PC-3 (cell line): Measurements from ENCODE around the gene TTF2.

Experiments
- EZH2 ChIP-seq: fragments of 300-600 bp; sonication (generic); IDR thresholded peaks from one replicate; pipeline ENCODE4 v1.6.1; 2017; ENCODE audit warnings: antibody characterized with exemption, mild to moderate bottlenecking, low read length; ENCODE audit not compliant: unreplicated experiment
- TF ChIP-seq, protein P1 (sequence below): fragments of 300-600 bp; sonication (generic); conservative IDR thresholded peaks from 2 replicates; pipeline ENCODE4 v1.5.1; 2017; ENCODE audit warnings: antibody characterized with exemption, low read depth, mild to moderate bottlenecking, low read length

DNA sequence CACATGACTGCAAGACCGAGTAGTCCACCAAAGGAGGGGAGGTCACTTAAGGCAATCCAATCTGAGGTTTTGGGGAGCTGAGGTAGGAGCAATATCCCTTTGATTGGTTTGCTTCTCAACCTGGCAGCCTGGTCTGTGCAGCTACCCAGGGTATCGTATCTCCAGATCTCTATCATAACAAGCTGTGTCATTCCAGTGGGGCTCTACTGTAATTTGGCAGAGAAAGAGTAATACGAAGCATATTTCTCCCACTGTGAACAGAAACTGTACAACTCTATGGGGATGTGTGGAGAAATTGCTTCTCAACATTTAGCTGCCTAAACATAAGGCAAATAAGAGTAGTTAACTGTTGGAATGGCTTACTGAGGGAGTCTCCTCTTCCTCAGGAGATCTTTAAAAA lies 38.0 kb upstream of the TTF2 start:
- TF ChIP-seq, protein P1, sequence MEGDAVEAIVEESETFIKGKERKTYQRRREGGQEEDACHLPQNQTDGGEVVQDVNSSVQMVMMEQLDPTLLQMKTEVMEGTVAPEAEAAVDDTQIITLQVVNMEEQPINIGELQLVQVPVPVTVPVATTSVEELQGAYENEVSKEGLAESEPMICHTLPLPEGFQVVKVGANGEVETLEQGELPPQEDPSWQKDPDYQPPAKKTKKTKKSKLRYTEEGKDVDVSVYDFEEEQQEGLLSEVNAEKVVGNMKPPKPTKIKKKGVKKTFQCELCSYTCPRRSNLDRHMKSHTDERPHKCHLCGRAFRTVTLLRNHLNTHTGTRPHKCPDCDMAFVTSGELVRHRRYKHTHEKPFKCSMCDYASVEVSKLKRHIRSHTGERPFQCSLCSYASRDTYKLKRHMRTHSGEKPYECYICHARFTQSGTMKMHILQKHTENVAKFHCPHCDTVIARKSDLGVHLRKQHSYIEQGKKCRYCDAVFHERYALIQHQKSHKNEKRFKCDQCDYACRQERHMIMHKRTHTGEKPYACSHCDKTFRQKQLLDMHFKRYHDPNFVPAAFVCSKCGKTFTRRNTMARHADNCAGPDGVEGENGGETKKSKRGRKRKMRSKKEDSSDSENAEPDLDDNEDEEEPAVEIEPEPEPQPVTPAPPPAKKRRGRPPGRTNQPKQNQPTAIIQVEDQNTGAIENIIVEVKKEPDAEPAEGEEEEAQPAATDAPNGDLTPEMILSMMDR, result no peak
- no peak for TF ChIP-seq EZH2
